Activated CD4-positive, alpha-beta T cell treated with anti-CD3 and anti-CD28 coated beads, Interleukin-2, amount 50 U/mL, for 24 hours (primary cell): ENCODE measurements around the gene INPP5E.

Experiments
- DNase-seq, 2 donors: peaks; one replicate each; pipeline ENCODE4 v3.0.0-alpha.2; 2020; ENCODE audit warnings: low read depth in 1 of 2, low spot score in 1 of 2

INPP5E gene

DNA sequence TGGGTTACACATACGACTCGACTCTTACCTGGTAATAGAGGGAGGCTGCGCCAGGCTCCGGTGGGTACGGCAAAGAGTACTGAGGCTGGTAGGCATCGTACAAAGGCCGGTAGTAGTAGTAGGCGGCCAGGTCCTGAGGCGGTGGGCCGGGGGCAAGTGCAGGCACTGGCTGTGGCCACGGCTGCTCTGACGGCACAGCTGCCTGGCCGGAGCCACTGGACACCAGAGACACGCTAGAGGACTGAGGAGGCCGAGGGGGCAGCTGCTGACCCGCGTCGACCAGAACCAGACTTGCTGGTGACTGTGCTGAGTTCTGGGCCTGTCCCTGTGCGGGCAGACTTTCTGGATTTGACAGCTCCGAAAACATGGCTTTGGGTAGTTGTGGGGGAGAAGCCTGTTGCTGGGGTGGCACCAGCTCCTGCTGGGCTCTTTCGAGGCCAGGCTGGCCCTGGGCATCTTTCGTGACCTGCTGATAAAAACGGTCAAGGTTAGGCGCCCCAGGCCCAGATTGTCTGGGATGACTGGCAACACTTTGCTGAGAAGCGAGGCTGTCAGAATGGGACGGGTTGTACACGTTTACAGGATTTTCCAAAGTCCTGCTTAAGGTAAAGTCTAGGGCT is 34.5 kb upstream of the INPP5E start:
- DNase-seq, result no peak

DNA sequence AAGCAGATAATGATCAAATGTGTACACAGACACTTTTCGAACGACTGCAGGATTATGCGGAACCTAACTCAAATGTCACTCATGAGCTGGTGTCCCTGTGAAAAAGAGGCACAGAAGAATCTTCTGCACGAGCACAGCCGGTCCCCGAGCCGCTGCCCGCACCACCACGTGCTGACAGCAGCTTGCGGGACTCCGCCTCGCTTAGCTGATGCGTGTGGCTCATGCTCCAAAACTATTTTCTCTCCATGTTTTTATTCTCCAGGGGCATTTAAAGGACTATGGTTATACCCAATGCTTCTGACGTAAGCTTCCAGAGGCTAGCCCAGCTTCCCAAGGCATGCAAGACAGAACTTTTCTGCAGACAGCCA is 33.7 kb upstream of the INPP5E start:
- DNase-seq, result no peak

DNA sequence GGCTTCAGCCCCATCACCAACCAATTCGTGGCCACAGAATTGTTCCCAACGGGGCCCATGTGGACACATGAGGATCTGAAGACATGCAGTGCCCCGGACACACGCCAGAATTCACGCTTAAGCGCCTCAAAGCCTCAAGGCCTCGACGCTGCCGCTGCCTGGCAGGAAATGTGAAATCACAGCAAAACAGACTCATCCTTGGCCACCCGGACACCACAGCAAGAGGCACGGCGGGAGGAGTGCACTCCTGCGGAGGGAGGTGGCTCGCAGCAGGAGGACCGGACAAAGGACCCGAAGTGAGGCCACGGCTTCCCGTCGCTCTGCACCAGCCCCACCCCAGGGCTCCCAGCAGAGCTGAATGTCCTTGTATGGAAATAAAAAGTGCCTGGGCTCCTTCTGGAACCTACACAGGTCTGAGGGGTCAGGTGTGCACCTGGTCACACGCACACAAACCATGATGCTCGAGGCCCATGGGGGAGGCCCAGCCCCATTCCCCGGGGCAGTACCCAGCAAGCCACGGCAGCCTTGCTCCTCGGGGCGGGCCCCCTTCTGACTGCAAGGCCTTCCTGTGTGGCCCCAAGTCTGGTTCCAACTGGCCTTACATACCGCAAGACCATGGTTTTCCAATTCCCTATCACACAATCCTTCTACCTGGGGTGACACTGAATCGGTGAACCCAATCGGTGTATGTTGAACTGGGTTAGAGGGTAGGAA is 33.2 kb upstream of the INPP5E start:
- DNase-seq, result no peak

DNA sequence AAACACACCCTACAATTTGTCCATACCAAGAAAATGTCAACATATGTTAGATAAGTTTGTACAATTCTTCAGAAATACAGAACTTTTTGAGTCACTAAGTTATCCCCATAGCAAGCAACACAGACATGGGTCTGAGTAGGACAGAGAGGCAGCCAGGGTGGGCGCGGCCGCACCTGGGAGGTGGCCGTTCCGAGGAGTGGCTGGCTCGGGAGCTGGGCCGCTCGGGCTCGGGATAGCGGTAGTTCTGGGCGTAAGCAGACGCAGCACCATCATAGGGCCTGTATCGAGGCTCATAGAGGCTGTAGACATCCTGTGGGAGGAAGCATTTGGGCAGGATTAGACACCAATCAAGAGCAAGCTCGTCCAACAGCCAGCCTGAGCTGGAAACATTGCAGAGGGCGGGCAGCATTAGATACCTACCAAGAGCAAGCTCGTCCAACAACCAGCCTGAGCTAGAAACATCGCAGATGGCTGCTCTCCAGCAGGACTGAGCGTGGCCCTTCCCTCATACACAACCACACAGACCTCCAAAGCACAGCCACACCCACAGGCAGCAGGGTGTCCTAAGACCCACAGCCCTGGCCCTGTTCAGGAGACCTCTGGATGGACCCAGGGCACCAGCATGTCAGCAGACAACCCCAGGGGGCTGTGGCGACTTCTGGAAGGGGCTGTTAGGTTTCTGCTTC is 32.3 kb upstream of the INPP5E start:
- DNase-seq, result no peak

DNA sequence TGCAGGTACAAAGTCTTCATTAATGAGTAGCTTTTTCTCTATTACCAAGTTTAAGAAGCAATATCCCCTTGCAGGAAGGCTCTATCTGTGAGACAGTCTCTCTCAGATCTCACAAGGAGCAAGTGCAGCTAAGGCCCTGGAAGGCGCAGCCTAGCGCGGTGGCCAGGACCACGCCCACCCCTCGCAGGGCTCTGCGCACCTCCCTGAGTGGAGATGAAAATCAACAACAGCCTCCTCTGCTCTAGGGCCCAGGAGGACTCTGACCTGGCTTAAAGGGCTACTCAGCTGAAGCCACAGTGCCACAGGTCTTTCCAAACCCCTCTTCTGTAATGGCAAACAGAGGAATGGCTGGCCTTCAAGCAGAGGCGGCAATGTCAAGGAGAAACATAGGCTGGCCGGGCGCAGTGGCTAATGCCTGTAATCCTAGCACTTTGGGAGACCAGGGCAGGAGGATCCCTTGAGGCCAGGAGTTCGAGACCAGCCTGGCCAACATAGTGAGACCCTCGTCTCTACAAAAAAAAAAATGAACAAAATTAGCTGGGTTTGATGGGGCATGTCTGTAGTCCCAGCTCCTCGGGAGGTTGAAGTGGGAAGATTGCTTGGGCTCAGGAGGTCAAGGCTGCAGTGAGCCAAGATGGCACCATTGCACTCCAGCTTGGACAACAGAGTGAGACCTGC is 31.3 kb upstream of the INPP5E start:
- no peak for DNase-seq

DNA sequence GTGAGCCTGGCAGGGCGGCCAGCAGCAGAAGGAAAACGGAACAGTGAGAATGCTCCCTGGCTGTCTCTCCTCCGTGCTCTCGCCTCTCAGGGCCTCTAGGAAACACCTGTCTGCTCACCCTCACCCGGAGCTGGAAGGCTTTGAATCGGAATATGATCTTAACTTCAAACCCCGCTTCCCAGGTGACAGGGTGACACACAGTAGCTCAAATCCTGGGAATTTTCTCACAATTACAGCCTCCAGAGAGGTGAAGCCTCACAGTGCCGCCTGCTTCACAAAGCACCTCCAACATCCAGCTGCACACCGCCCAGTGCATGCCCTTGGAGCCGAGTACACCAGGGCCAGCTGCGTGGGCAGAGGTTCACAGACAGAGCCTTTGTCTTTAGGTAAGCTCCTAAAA is 30.7 kb upstream of the INPP5E start:
- no peak for DNase-seq

DNA sequence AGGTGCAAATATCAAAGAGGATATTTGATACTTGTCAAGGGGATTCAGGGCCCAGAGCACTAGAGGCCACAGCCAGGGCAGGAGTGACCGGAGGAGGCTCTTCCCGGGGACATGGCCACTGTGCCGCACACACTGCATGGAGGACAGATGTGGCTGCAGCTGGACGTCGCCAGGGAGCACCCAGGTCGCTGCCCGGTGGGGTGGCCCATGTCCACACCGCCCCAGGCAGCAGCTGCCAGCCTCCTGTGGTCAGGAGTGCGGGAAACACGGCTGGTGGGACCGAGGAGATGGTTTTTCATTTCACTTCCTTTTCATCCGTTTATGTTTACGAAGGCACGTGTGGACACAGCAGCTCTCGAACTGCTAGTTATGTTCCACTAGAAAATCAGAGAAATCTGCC is 28.1 kb upstream of the INPP5E start:
- DNase-seq, result no peak

DNA sequence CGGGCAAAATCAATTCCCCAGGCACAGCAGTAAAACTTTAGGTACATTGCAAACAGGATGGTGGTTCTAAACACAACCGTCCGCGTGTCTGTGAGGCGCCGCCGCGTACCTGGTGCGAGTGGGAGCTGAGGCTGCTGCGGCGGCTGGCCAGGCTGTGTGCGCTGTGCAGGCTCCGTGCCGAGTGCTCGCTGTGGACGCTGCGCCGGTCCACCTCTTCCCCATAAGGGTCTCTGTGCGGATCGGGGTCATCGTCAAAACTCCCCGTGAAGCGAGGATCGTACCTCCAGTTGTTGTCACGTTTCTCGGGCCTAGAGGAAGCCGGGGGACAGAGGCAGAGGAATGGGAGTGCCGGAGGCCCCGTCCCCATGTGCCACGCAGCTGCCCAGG is 26.5 kb upstream of the INPP5E start:
- DNase-seq, result no peak

DNA sequence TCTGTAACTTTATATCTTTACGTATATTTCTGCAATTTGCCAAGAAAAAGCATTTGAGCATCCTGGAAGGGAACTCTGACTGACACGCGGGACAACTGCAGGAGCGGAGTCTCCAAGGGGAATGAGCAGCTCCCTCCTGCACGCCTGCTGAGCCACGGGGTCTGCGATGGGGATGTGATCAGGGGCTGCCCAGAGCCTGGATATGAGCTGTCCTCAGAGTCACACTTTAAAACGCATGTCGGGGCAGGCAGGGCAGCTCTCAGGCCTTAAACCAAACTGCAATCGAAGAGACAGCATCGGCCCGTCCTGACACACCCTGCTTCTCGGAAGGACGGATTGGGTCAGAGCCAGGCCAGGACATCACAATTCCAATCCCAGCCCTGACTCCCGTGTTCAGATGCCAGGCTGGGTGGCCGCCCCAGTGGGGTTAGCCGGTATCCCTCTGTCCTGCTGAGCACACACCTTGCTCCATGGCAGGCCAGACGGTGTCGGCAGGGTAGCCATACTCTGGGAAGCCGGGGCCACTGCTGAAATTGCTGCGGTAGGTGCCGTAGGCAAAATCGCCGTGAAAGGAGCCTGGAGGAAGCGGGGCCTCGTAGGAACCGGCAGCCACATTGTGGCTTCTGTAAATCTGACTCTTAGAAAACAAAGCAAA is 26.0 kb upstream of the INPP5E start:
- DNase-seq, result no peak

DNA sequence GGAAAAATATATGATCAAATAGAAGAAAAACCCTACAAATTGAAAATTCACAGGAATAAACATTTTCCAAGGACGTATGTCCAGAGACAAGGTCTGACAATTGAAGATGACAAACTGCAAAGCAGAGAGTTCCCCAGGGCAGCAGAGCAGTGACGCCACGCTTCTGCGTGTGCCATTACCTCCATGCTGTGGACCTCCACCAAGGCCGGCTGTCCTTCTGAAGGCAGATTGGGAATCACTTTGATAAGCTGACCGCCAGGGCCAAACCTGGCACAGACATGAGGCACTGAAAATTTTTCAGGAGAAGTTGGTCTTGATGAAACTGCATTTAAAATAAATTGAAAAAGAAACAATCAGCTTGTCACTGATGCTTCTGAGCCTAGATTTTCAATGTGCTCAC is 24.6 kb upstream of the INPP5E start:
- no peak for DNase-seq

DNA sequence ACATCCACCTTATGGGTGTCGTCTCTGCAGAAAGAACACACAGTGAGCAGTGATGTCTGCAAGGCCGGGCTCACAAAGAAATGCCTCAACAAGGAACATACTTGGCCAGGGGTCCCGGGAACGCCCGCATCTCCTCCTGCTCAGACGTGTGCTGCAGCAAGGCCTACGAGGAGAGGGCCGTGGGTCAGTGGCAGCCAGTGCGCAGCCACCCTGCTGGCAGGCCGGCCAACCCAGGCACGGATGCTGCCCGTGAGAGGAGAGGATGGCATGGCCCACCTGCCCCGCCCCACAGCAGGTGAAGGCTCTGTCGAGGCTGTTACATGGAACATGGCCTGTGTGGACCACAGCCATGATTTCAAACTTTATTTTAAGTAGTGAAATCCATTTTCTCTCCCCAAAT is 23.9 kb upstream of the INPP5E start:
- DNase-seq, result no peak

DNA sequence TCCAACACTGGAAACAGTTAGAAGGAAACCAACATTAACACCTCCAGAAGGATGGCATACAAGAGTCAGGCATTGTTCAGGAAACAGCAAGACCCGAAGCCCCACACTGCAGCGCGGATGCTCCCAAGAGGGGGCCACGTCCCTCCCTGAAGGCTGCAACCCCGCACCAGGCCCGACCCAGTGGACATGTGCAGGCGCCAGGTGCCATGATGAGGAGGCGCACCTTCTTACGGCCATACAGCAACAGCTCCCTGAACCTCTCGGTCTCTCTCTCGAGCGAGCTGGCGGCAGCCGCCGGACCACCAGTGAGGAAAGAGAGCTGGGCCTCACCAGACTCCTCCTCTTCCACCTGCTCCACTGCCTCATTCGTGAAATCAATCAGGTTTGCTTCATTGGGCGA is 23.0 kb upstream of the INPP5E start:
- DNase-seq, result no peak

DNA sequence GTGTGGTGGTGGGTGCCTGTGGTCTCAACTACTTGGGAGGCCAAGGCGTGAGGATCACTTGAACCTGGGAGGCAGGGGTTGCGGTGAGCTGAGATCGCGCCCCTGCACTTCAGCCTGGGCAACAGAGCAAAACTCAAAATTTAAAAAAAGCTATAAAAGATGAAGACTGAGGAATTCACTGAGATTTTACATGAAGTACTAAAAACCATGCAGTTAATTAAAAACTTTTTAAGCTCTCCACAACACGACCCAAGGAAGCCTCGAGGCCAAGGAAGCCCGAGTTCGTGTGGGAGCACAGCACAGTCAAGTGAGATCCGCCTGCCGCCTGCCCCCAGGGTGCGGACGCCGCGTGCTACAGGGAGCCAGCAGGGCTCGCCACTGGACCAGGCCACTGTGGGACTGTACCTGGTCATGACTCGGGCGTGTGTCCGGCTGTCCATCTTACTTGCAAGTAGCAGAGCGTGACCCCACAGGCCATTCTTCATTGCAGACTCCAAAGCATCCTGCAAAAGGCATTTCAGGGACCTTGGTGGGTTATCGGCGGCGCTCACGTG is 21.2 kb upstream of the INPP5E start:
- DNase-seq, result no peak

DNA sequence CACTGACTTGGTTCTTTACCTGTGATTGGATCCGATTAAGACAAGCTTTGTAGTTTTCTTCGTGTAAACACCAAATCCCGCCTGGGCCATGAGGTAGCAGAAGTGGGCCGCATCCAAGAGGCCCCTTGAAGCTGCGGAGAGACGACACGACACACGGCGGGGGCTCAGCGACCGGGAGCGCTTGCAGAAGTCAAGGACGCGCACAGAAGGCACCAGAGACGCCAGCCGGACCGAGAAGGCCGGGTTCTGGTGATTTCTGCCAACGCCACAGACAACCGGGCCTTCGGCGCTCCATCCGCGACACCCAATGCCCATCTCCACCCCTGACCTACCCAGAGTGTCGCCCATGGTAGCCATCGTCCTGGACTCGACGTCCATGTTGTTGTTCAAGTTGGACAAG is 19.8 kb upstream of the INPP5E start:
- DNase-seq, result no peak

DNA sequence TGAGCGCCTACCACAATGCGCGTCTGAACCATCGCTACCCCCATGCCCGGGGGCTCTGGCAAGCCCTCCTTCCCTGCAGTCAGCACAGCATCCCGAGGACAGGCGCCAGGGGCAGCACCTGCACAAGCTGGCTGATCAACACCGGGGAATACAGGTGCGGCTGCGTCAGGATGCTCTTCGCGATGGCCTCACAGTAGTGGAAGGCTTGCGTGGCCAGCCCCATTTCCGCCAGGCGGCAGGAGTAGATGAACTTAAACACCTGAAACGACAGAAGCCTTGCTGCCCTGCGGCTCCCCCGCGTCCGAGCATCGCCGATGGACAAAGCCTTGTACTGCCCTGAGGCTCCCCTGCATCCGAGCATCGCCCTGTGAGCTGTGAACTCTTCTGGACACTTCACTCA is 17.7 kb upstream of the INPP5E start:
- no peak for DNase-seq

DNA sequence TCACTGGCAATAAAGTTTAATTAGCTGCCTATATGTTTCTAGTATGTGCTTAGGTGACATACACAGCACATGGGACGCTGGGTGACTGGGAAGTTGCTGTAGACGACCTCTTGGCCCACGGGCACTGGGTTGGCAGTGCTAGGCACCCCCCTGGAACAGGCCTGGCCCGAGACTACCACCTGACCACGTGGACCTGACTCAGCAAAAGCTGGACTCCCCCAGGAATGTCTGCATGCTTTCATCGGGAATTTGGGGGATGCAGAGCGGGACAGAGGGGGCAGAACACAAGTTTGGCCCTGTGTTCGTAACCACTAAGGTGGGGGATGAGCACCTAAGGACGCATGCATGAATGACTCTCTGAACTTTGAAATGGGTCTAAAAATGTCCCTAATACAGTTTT is 16.6 kb upstream of the INPP5E start:
- DNase-seq, result no peak

DNA sequence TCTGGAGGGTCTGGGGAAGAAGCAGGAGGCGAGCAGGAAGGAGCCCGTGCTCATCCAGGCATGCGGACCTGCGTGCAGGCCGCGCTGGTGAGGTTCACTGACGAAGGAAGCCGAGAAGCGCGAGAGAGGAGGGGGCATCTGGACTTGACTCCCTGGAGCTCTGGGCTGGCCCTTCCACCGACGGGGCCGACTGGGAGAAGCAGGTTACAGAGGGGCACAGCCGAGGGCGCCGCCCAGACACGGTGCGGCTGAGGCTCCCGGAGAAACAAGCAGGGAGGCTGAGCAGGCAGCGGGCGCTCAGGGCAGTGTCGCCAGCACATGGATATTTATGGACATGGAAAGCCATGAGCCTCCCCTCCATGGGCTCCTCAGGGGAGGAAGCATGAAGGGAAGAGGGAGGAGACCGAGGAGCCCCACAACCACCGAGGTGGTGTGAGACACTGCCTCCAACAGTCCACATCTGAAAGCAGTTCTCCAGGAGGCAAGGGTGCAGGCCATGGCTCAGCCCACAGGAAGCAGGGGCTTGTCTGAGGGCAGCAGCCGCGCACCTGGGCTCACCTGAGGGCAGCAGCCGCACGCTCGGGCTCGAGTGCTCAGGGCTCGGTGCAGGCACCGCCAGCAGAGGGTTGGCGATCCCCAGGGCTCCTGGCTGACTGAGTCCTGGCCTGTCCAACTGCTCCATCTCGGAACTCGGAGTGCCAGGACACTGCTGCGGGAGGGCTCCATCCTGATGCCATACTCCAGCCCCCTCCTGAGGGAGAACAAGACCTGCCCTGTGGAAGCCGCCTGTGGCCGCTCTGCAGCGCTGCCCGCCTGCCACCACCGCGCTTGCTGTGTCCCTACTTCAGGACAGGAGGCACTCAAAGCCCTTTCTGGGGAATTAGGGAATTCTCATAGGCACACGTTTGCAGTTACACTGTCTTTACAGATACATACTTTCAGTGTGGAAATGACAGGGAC is 15.7 kb upstream of the INPP5E start:
- no peak for DNase-seq

DNA sequence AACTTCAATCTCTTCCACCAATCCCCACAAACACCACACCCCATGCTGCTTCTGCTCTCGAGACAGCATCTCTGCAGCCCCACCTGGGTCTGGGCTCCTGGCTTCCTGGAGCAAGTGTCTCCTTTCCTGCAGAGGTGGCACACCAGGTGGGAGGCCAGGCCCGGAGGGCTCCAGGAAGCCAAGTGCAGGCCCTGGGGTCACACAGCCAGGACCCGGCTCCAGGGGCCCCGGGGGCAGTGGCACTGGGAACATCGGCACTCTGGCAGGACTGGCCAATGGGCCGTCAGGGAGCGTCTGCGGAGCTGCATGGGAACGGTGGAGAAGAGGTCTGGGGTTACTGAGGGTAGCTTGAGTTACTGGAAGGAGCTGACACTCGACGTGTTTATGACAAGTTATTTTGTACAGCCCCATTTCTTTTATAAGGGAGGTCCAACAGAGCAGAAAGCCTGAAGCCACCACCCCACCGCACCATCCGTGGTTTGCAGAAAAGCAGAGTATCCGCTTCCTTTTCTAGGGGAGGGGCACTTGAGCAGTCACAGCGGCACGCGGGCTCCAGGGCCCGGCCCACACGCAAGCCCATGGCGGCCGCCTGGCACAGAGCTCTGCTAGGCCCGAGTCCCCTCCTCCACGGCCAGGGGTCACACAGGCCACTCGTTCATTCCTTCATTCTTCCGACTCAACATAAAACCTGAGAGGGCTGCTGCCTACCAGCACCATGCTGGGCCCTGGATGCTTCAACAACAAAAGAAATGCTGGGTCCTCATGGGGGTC is 14.6 kb upstream of the INPP5E start:
- DNase-seq, result no peak

DNA sequence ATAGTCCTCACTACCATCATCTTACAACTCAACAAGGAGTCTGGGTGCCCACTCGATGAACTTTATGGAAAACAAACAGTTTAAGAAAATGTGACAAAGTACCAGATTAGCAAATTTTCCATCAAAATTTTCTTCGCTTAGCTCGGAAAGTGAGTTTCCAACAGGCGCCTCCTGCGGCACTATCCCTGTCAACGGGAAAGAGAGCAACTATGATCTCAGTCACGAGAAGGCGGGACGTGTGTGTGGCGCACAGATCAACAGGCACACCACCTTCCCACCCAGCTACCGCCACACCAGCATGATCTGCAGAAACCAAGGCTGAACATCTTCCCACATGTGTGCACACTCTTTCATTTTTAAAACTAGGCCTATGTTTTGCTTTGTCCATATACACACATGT is 13.7 kb upstream of the INPP5E start:
- DNase-seq, result no peak
